T-cell (primary cell): Measurements from ENCODE around the gene ZRANB1. TPM values are rescaled to one million over a fixed set of nuclear protein-coding genes. Genes with fewer than 3 reads are reported as not detected.

Experiments
- ATAC-seq, 4 experiments: fragments of 200-7000 bp in 3 of 4; fragments of 150-1000 bp in 1 of 4; cut with Tn5 transposase; replicated peaks in 1 of 4; 1 replicate in 3 of 4; 2 replicates in 1 of 4; pipeline ENCODE4 v1.10.0; 2021; ENCODE audit warnings: moderate library complexity in 3 of 4, mild to moderate bottlenecking in 2 of 4, moderate number of reproducible peaks in 1 of 4
- CTCF ChIA-PET, 2 donors: fragments of 300-600 bp; sonication (Branson Sonifier 250); formaldehyde crosslinking; loops; one replicate each; lab custom pipeline; 2022; ENCODE audit warnings: antibody characterized with exemption in 2 of 2; lab: Charles Lee
- POLR2A ChIA-PET, 2 donors: fragments of 300-600 bp; sonication (Branson Sonifier 250); formaldehyde crosslinking; loops; one replicate each; lab custom pipeline; 2022; ENCODE audit warnings: antibody characterized with exemption in 2 of 2; lab: Charles Lee
- DNase-seq, 35 experiments: peaks; one replicate each; pipeline versions ENCODE4 v3.0.0 to v3.0.0-alpha.2; 2013 to 2023
- H3K27ac ChIP-seq: one replicate; pipeline ENCODE4 v1.5.1; 2013; ENCODE audit warnings: low read length
- H3K27me3 ChIP-seq, 2 experiments: replicated peaks in 1 of 2; 1 replicate in 1 of 2; 2 replicates in 1 of 2; pipeline versions ENCODE4 v1.6.1 to v1.7.0; 2013; ENCODE audit warnings: low read length in 1 of 2, mixed read lengths in 1 of 2; ENCODE audit not compliant: control insufficient read depth in 2 of 2, insufficient read depth in 2 of 2; ENCODE audit errors: extremely low read depth in 1 of 2
- H3K36me3 ChIP-seq, 2 donors: 1 replicate in 1 of 2; 2 replicates in 1 of 2; pipeline versions ENCODE4 v1.6.1 to v1.7.0; 2013; ENCODE audit warnings: low read length in 1 of 2; ENCODE audit not compliant: control insufficient read depth in 2 of 2, insufficient read depth in 1 of 2; ENCODE audit errors: extremely low read depth in 1 of 2
- H3K4me1 ChIP-seq, 2 experiments: 1 replicate in 1 of 2; 2 replicates in 1 of 2; pipeline versions ENCODE4 v1.6.1 to v1.7.0; 2013; ENCODE audit warnings: low read length in 2 of 2, mixed read lengths in 1 of 2; ENCODE audit not compliant: insufficient read depth in 2 of 2, control insufficient read depth in 1 of 2; ENCODE audit errors: extremely low read depth in 1 of 2
- H3K4me3 ChIP-seq, 2 donors: 1 replicate in 1 of 2; 2 replicates in 1 of 2; pipeline versions ENCODE4 v1.5.1 to v1.7.0; 2013; ENCODE audit warnings: mild to moderate bottlenecking in 2 of 2, low read length in 1 of 2, moderate library complexity in 1 of 2; ENCODE audit not compliant: control insufficient read depth in 1 of 2; ENCODE audit errors: extremely low read depth in 1 of 2
- H3K9me3 ChIP-seq: 2 replicates; pipeline ENCODE4 v1.7.0; 2013
- H3K27ac Mint-ChIP-seq, 2 donors: one replicate each; pipeline ENCODE4 v1.8.0; 2020 to 2021; ENCODE audit warnings: mild to moderate bottlenecking in 2 of 2, mixed read lengths in 2 of 2
- H3K27me3 Mint-ChIP-seq, 2 donors: one replicate each; pipeline ENCODE4 v1.8.0; 2021 to 2022; ENCODE audit warnings: mixed read lengths in 2 of 2
- H3K36me3 Mint-ChIP-seq: one replicate; pipeline ENCODE4 v1.8.0; 2021; ENCODE audit warnings: mixed read lengths
- H3K4me1 Mint-ChIP-seq, 3 donors: one replicate each; pipeline ENCODE4 v1.8.0; 2020 to 2022; ENCODE audit warnings: mixed read lengths in 3 of 3, mild to moderate bottlenecking in 1 of 3
- H3K4me3 Mint-ChIP-seq, 3 donors: one replicate each; pipeline ENCODE4 v1.8.0; 2020 to 2022; ENCODE audit warnings: mild to moderate bottlenecking in 3 of 3, mixed read lengths in 3 of 3, moderate library complexity in 3 of 3
- H3K9me3 Mint-ChIP-seq, 3 donors: one replicate each; pipeline ENCODE4 v1.8.0; 2020 to 2022; ENCODE audit warnings: mixed read lengths in 3 of 3
- WGBS: methylation state at CpG from one replicate; pipeline ENCODE4 v1.1.5; 2013; ENCODE audit warnings: missing lambda C conversion rate; ENCODE audit not compliant: insufficient coverage; 5-methylcytosine and 5-hydroxymethylcytosine counted together
- total RNA-seq, 35 experiments: library from RNA in 6 of 35; stranded (reverse) in 6 of 35; fragments of 120-200 nt in 1 of 35; gene quantifications; one replicate each; pipeline versions ENCODE4 v1.2.1 to v1.2.4 and lab custom pipeline; 2013 to 2026

ZRANB1 gene
- total RNA-seq, 5 donors from 2014 or later (not counting 1 experiment from before 2014, with no cell fraction given): 18.5 to 21.4 (median 19.1) TPM

GRCh38 chr10:125025341-125025740, 83.4 kb downstream of the ZRANB1 start:
- no peaks in the 10 kb centered on the region for H3K4me1 Mint-ChIP-seq
- no peak overlapping the region for H3K27ac Mint-ChIP-seq
- H3K36me3 Mint-ChIP-seq: no peaks in the 10 kb centered on the region
- Histone ChIP-seq H3K4me1 (no peaks in the 10 kb centered on the region), H3K27me3 (peaks cover 0 to 6% of the 10 kb centered on the region in 2 experiments), H3K27ac (no peak overlapping the region), H3K4me3 (no peak overlapping the region), H3K9me3 (no peaks in the 10 kb centered on the region), H3K36me3 (no peaks in the 10 kb centered on the region)
- DNase-seq (no peak), ATAC-seq (no peak)
- ChIA-PET CTCF (interaction anchor here in 1 of 2 donors (0.8 kb wide), 1 partner anchor 22 kb away, joined by 3 read pairs; no protein-coding TSS in a partner anchor), POLR2A (no interaction called here)
- no peaks in the 10 kb centered on the region for H3K9me3 Mint-ChIP-seq
- H3K4me3 Mint-ChIP-seq: no peak overlapping the region
- WGBS: 77% methylated on average over 9 of the region's 12 CpGs
- no peaks in the 10 kb centered on the region for H3K27me3 Mint-ChIP-seq

- CTCF ChIA-PET: no interaction called here
These were observed 84.4 kb downstream of the ZRANB1 start for GRCh38 chr10:125026036-125026931.

DNA sequence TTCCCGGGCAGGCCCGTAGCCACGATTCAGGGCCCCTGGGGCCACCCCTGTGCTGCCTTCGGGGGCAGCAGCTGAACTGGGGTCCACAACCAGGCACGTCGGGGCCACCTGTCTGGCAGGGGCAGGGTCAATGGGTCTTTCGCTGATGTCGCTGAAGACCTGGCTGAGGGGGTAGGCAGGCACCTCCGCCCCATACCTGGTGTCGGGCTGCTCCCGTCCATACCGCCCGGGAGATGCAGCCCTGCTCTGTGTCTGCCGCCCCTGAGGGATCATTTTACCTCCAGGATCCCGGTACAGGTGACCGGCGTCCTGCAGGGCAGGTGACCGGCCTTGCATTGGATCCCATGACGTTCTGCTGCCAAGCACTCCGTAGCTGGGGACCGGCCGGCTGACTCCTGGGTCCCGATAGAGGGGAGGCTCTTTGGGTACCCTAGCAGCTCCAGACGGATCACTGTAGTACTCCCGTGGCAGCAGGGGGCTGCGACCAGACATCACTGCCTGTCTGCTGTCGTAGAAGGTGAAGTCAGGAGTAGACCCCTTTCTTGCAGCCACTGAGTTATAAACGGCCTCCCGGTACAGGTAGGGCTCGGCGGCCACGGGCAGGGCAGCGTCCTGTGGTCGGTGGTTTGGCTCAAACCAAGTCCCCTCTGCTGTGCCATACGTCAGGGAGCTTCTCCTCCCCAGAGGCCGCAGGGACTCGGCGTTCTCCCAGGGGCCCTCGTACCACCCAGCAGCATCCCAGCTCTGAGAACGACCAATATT, 85.2 kb downstream of the ZRANB1 start:
- WGBS: 88% methylated on average over 38 of the region's 40 CpGs
- CTCF ChIA-PET: no interaction called here

More at GRCh38 chr10:125026036-125026931, 84.4 kb downstream of the ZRANB1 start:
- no peak for ATAC-seq
- Histone ChIP-seq H3K27me3 (peaks cover 0 to 10% of the 10 kb centered on the region in 2 experiments), H3K4me1 (no peaks in the 10 kb centered on the region), H3K36me3 (no peaks in the 10 kb centered on the region), H3K9me3 (no peaks in the 10 kb centered on the region), H3K27ac (no peak overlapping the region), H3K4me3 (no peak overlapping the region)
- H3K36me3 Mint-ChIP-seq: no peaks in the 10 kb centered on the region
- DNase-seq: no peak
- no peaks in the 10 kb centered on the region for H3K9me3 Mint-ChIP-seq
- POLR2A ChIA-PET: no interaction called here
- H3K4me3 Mint-ChIP-seq: no peak overlapping the region
- H3K27me3 Mint-ChIP-seq: no peaks in the 10 kb centered on the region
- no peak overlapping the region for H3K27ac Mint-ChIP-seq
- H3K4me1 Mint-ChIP-seq: no peaks in the 10 kb centered on the region
- 90% methylated on average over 49 of the region's 51 CpGs for WGBS

DNA sequence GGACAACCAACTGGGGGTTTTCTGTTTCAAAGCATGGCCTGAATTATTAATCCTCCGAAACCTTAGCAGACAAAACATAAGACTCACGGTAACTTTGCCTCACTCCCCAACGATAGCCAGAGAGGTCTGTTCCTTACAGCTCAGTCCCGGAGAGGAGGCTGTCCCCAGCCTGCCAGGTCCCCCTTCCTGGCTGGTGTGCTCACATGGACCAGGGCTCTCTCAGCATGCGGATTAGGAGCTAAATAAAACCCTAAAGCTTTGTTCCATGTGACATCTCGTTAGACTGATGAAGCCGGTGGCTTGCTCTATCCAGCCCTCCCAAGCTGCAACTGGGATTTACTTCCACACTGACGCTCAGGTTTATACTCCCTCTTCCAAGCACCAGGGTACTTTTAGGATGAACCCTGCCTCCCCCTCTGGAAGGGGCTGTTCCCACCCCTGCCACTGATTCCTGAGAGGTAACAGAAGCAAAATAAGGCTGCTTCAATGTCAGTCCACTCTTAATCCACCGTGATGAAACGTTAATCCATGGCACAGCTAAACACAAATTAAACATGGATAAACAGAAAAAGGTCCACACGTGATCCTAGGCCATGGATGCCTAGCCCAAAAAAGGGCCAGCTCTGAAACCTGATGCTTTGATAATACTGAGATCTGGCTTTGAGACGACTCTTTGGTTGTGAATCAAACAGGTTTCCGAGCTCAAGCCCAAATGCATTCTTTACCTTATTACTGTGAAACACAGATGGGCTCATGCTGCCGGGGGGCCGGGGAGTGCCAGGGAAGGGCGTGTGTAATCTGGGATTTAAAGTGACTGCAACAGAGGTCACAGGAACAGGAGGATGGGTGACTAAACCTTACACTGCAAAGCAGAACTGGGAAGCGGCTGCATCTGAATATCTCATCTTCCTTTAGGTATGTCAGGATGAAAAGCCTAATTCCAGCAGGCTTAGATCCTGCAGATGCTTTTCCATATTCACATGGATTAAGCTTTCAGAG, 86.2 kb downstream of the ZRANB1 start:
- POLR2A ChIA-PET: no interaction called here
- CTCF ChIA-PET: no interaction called here
- H3K27me3 ChIP-seq: peaks cover 0 to 18% of the 10 kb centered on the region in 2 experiments
- no peak overlapping the region for H3K27ac ChIP-seq
- H3K36me3 ChIP-seq: no peaks in the 10 kb centered on the region
- Mint-ChIP-seq H3K9me3 (no peaks in the 10 kb centered on the region), H3K27ac (no peak overlapping the region), H3K27me3 (peaks cover 4 to 10% of the 10 kb centered on the region in 2 donors), H3K36me3 (no peaks in the 10 kb centered on the region), H3K4me3 (no peak overlapping the region), H3K4me1 (no peaks in the 10 kb centered on the region)
- H3K4me3 ChIP-seq: no peak overlapping the region
- no peaks in the 10 kb centered on the region for H3K9me3 ChIP-seq
- 86% methylated on average over 12 of the region's 17 CpGs for WGBS
- H3K4me1 ChIP-seq: no peaks in the 10 kb centered on the region
- ATAC-seq (no peak), DNase-seq (no peak)

More for the DNA sequence above, 85.2 kb downstream of the ZRANB1 start:
- DNase-seq (no peak), ATAC-seq (no peak)
- peaks cover 0 to 10% of the 10 kb centered on the region in 2 experiments for H3K27me3 ChIP-seq
- H3K4me1 Mint-ChIP-seq: no peaks in the 10 kb centered on the region
- no peaks in the 10 kb centered on the region for H3K36me3 ChIP-seq
- H3K4me1 ChIP-seq: no peaks in the 10 kb centered on the region
- H3K27ac ChIP-seq: no peak overlapping the region
- H3K9me3 Mint-ChIP-seq: no peaks in the 10 kb centered on the region
- H3K4me3 ChIP-seq: no peak overlapping the region
- H3K4me3 Mint-ChIP-seq: no peak overlapping the region
- H3K36me3 Mint-ChIP-seq: no peaks in the 10 kb centered on the region
- peaks cover 1 to 7% of the 10 kb centered on the region in 2 donors for H3K27me3 Mint-ChIP-seq
- POLR2A ChIA-PET: no interaction called here
- H3K9me3 ChIP-seq: no peaks in the 10 kb centered on the region
- H3K27ac Mint-ChIP-seq: no peak overlapping the region

GRCh38 chr10:125029584-125030242, 87.8 kb downstream of the ZRANB1 start:
- WGBS: 100% methylated on average over 3 of the region's 7 CpGs
- CTCF ChIA-PET: no interaction called here

More at GRCh38 chr10:125029584-125030242, 87.8 kb downstream of the ZRANB1 start:
- Mint-ChIP-seq H3K27ac (no peak overlapping the region), H3K4me1 (no peaks in the 10 kb centered on the region), H3K27me3 (peaks cover 4 to 10% of the 10 kb centered on the region in 2 donors), H3K4me3 (no peak overlapping the region), H3K9me3 (no peaks in the 10 kb centered on the region), H3K36me3 (no peaks in the 10 kb centered on the region)
- POLR2A ChIA-PET: interaction anchor here in 1 of 2 donors (0.6 kb wide), 1 partner anchor 316 kb away, joined by 3 read pairs; no protein-coding TSS in a partner anchor
- no peaks in the 10 kb centered on the region for H3K4me1 ChIP-seq
- H3K4me3 ChIP-seq: no peak overlapping the region
- DNase-seq (no peak), ATAC-seq (no peak)
- H3K27ac ChIP-seq: no peak overlapping the region
- peaks cover 0 to 19% of the 10 kb centered on the region in 2 experiments for H3K27me3 ChIP-seq
- H3K36me3 ChIP-seq: no peaks in the 10 kb centered on the region
- H3K9me3 ChIP-seq: no peaks in the 10 kb centered on the region
